Activated T-cell treated with anti-CD3 and anti-CD28 coated beads, Interleukin-2, amount 50 U/mL, for 24 hours (primary cell): ENCODE measurements around the gene ACAN.

Experiments used
- DNase-seq: peaks from one replicate; pipeline ENCODE4 v3.0.0-alpha.2; 2020
- H3K27ac Mint-ChIP-seq: 2 replicates; pipeline ENCODE4 v1.8.0; 2020; ENCODE audit warnings: mild to moderate bottlenecking, mixed read lengths
- H3K27me3 Mint-ChIP-seq: 2 replicates; pipeline ENCODE4 v1.8.0; 2020; ENCODE audit warnings: mixed read lengths
- H3K36me3 Mint-ChIP-seq: 2 replicates; pipeline ENCODE4 v1.8.0; 2020; ENCODE audit warnings: low read depth, mixed read lengths
- H3K4me1 Mint-ChIP-seq: 2 replicates; pipeline ENCODE4 v1.8.0; 2020; ENCODE audit warnings: low read depth, mixed read lengths
- H3K4me3 Mint-ChIP-seq: 2 replicates; pipeline ENCODE4 v1.8.0; 2020; ENCODE audit warnings: mild to moderate bottlenecking, moderate library complexity, mixed read lengths
- H3K9me3 Mint-ChIP-seq: 2 replicates; pipeline ENCODE4 v1.8.0; 2020; ENCODE audit warnings: mixed read lengths

The ACAN gene

DNA sequence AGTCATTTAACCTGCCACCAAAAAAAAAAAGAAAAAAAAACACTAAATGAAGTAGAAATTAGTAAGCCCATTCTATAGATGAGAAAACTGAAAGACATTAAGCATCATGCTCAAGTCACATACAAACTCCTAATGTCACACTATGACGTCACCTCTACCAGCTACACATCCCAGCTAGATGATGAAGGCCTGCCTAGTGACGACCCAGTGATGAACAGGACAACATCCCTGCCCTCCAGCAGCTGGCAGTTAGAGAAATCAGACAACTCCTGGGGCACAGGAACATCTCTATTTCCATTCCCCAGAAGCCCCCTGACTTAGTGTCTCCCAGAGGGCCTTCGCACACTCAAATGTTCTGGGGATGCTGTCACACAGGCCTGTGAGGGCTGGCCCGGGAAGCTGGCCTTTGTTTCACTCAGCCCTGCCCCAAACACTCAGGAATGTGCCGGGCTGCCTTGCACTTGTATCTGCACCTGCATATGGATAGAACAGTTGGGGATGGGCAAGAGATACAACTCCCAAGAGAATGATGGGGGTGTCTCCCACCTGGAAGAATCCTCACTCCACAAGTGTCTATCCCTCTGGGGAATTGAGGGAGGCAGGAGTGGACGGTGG, 99.1 kb downstream of the ACAN start:
- Mint-ChIP-seq H3K4me1 (peaks cover 46% of the 10 kb centered on the region), H3K4me3 (no peak overlapping the region), H3K36me3 (no peaks in the 10 kb centered on the region), H3K27me3 (no peaks in the 10 kb centered on the region), H3K27ac (no peak overlapping the region), H3K9me3 (no peaks in the 10 kb centered on the region)
- DNase-seq, result no peak

DNA sequence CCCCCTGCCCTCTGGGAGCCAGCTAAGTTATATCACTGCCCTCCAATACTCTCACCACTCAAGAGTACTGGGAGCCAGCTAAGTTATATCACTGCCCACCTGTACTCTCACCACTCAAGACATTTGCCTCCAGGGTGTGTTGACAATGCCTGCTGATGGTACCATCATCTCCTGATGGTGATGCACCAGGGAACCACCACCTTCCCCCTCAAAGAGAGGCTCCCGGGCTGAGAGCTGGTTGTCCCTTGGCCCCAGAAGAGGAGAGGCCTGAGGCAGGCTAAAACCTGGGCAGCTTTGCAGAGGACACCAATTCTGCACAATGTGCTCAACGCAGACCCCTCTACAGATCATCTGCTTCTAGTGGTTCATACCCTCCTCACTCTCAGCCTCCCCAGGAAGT, 99.6 kb downstream of the ACAN start:
- H3K36me3 Mint-ChIP-seq, result no peaks in the 10 kb centered on the region
- H3K4me3 Mint-ChIP-seq, result no peak overlapping the region
- peak overlapping the region; percentile 22 for H3K27ac Mint-ChIP-seq

DNA sequence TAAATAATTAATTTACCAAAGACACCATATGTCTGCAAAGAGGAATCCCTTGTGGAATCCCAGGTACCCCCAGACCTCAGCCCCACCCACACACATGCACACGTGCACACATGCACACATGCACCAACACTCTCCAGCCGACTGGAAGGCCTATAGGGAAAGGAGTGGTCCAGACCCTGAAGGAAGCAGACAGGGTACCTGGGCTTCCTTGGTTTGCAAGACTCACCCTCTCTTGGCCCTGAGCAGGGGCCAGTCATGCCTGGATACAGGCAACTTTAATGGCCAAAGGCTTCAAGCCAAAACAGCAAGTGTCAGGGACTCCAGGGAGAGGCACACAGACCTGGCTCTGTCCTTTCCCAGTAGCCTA, 101.0 kb downstream of the ACAN start:
- DNase-seq, result no peak
- H3K27me3 Mint-ChIP-seq, result no peaks in the 10 kb centered on the region

More for the DNA sequence above, 99.6 kb downstream of the ACAN start:
- Mint-ChIP-seq H3K4me1 (peaks cover 41% of the 10 kb centered on the region), H3K9me3 (no peaks in the 10 kb centered on the region), H3K27me3 (no peaks in the 10 kb centered on the region)
- no peak for DNase-seq

DNA sequence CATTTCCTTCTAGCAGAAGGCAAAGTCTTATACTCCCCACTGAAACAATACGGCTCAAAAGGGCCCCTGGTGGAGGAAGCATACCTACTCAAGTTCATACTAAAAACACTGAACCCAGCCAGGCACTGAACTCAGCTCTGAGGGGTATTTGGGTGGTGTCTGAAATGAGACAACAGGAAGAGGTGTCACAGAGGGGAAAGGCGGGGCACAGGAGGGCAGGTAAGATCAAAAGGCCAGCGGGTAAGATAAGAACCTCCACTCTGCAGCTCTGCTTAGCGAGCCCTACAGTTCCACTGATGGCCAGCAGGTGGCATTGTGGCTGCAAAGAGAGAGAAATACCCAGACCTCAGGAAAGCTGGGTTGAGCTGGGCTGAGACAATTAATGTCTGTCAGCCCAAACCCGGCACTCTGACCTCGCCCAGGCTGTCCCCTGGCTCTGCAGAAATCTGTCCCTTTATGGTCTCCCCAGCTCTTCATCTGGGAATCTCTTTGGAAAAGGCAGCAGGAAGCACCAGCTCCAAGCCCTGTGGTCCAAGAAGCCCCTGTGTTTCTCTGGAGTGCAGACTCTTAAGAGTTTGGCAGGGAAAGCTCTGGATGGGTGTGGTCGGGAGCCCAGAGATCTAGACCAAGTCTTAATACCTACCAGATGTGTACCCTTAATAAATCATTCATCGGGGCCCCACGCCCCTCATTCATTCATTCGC, 101.5 kb downstream of the ACAN start:
- peak; percentile 93 for DNase-seq
- Mint-ChIP-seq H3K36me3 (peaks cover 4% of the 10 kb centered on the region), H3K9me3 (no peaks in the 10 kb centered on the region), H3K27me3 (no peaks in the 10 kb centered on the region), H3K27ac (peak overlapping the region; percentile 81), H3K4me3 (no peak overlapping the region), H3K4me1 (peaks cover 46% of the 10 kb centered on the region)

More for the DNA sequence above, 101.0 kb downstream of the ACAN start:
- Mint-ChIP-seq H3K36me3 (peaks cover 1% of the 10 kb centered on the region), H3K27ac (peak overlapping the region; percentile 78), H3K4me3 (no peak overlapping the region), H3K9me3 (no peaks in the 10 kb centered on the region), H3K4me1 (peaks cover 43% of the 10 kb centered on the region)

DNA sequence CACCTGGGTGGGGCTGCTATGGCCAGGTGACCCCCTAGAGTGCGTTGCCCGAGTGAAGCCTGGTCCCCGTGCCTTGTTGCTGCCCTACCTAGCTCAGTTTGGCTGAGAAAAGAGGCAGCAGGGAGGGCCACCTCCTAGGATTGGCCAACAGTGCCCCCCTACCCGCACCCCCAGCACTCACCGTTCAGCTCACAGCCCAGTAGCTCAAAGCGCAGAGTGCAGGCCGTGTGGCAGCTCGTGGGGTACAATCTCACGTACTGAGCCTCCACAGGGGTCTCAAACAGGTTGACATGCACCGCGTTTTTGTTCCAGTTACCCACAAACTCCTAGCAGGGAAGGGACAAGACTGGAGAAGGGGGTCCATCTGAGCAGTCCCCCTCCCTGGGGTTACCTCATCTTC, 102.3 kb downstream of the ACAN start:
- Mint-ChIP-seq H3K4me1 (peaks cover 46% of the 10 kb centered on the region), H3K27me3 (no peaks in the 10 kb centered on the region), H3K36me3 (peaks cover 4% of the 10 kb centered on the region), H3K27ac (no peak overlapping the region), H3K4me3 (no peak overlapping the region), H3K9me3 (no peaks in the 10 kb centered on the region)
- DNase-seq, result peak; percentile 28

DNA sequence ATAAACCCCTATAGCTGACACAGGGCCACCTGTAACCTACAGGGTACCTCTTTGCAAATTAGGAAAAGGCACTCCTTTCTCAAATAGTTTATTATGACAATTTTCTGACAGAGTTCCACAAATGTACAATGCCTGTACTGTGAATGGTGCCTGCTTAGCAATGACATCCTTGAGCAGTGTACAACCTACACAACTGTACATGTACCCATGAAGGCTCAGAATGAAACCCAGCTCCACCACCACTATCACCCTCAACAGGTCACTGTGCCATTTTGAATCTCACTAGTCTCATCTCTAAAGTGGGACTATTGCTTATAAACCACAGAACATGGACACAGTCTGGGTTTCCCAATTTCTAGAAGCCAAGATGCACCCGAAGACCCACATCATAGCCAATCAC, 102.9 kb downstream of the ACAN start:
- peaks cover 48% of the 10 kb centered on the region for H3K4me1 Mint-ChIP-seq
- no peaks in the 10 kb centered on the region for H3K9me3 Mint-ChIP-seq
- DNase-seq, result no peak
- peaks cover 4% of the 10 kb centered on the region for H3K36me3 Mint-ChIP-seq
- no peaks in the 10 kb centered on the region for H3K27me3 Mint-ChIP-seq
- no peak overlapping the region for H3K4me3 Mint-ChIP-seq
- H3K27ac Mint-ChIP-seq, result no peak overlapping the region

DNA sequence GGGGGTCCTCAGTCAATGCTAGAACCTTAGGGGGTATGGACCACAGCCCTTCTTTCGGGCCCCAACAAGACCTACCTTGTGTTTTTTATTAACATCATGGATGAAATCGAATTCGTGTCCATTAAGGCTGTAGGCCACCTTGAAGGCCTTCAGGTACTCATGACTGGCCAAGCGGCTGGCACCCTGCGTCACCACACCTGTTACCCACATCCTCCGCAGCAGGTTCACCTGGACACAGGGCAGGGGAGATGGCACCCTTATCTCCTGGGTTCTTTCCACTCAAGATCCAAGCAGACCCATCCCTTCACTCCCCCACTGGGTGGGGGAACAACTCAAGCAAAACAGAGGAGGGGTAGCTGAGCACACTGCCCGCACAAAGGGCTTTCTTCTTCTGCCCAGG, 103.3 kb downstream of the ACAN start:
- Mint-ChIP-seq H3K27me3 (no peaks in the 10 kb centered on the region), H3K9me3 (no peaks in the 10 kb centered on the region), H3K4me3 (no peak overlapping the region), H3K36me3 (peaks cover 4% of the 10 kb centered on the region), H3K27ac (no peak overlapping the region), H3K4me1 (peaks cover 49% of the 10 kb centered on the region)
- DNase-seq, result no peak

DNA sequence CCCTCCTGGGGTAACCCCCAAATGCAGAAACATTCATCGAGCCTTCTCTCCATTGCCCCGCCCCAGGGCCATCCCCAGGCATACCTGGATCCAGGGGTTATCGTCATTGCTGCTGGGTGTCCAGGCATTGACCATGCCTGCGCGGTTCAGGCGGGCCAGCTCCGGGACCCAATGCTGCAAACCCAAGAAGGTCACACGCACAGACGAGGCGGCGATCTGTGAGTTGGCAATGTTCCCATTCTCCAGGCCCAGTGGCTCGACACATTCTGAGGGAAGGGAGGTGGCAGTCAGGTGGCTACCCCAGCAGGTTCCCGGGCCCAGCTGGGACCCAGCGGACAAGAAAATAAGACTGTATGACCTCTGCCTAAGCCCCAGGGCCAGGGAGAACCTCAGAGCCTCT, 103.9 kb downstream of the ACAN start:
- DNase-seq, result no peak
- Mint-ChIP-seq H3K9me3 (no peaks in the 10 kb centered on the region), H3K27ac (no peak overlapping the region), H3K27me3 (no peaks in the 10 kb centered on the region), H3K4me3 (no peak overlapping the region), H3K36me3 (peaks cover 4% of the 10 kb centered on the region), H3K4me1 (peaks cover 48% of the 10 kb centered on the region)

DNA sequence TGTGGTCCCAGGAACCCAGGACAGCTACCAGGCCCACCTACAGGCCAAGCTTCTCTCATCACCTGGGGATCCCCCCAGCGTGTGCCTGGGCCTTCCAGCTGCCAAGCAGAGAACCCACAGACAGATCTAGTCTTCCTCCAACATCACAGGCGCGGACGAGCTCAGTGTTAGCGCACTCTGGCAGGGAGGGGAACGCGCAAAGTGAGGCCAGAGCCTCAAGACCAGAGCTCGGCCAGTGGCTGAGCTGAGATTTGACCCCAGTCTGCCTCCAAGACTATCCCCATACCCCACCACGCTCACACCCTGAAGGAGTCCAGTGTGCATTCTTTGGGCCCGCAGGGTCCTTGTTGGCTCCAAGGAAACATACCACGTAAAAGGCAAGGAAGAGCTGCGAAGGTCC, 104.9 kb downstream of the ACAN start:
- Mint-ChIP-seq H3K4me3 (no peak overlapping the region), H3K27ac (peak overlapping the region; percentile 47)

DNA sequence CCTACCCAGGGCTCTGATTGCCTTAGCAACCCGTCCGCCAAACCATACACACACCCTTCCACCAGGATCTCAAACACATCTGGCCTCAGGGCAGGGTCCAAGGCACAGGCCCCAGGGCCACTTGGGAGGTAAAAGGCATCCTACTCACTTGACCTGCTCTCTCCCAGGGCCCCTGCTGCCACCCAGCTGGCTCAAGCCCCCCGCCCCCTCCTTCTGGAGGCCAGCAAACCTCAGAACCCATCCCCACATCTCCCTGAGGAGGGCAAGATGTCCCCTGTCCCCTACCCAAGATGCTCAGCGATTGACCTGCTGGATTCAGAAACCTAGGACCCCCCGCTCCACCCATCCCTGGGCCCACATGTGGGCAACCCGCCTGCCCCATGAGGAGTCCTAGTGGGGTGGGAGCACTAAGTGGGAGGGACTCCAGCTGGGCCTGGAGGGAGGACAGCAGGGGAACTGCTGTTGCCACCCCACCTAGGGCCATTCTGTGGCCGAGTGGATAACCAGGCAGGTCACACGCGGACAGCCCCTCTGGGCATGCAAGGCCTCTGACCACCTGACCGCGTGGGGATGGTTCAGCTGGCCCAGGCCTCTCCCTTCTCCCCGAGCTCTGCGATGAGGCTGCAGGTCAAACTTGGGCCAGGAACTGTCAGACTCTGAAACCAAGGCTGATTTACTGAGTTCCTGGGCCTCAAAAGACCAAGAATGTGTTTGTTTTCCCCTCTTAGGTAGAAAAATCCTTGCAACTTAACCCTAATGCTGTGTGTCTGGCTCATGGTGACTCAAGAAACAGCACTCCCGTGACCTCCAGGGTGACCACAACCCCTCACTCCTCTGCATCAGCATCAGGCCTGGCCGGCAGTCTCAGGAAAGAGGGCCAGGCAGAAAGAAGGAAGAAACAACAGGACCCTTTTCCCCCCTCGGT, 105.7 kb downstream of the ACAN start:
- H3K36me3 Mint-ChIP-seq, result peaks cover 4% of the 10 kb centered on the region
- H3K27me3 Mint-ChIP-seq, result no peaks in the 10 kb centered on the region
- no peak for DNase-seq
- H3K9me3 Mint-ChIP-seq, result no peaks in the 10 kb centered on the region
- no peak overlapping the region for H3K4me3 Mint-ChIP-seq
- peak overlapping the region; percentile 52 for H3K27ac Mint-ChIP-seq
- H3K4me1 Mint-ChIP-seq, result peaks cover 43% of the 10 kb centered on the region

More for the DNA sequence above, 104.9 kb downstream of the ACAN start:
- DNase-seq, result no peak
- no peaks in the 10 kb centered on the region for H3K27me3 Mint-ChIP-seq
- no peaks in the 10 kb centered on the region for H3K9me3 Mint-ChIP-seq
- H3K4me1 Mint-ChIP-seq, result peaks cover 45% of the 10 kb centered on the region
- H3K36me3 Mint-ChIP-seq, result peaks cover 4% of the 10 kb centered on the region

DNA sequence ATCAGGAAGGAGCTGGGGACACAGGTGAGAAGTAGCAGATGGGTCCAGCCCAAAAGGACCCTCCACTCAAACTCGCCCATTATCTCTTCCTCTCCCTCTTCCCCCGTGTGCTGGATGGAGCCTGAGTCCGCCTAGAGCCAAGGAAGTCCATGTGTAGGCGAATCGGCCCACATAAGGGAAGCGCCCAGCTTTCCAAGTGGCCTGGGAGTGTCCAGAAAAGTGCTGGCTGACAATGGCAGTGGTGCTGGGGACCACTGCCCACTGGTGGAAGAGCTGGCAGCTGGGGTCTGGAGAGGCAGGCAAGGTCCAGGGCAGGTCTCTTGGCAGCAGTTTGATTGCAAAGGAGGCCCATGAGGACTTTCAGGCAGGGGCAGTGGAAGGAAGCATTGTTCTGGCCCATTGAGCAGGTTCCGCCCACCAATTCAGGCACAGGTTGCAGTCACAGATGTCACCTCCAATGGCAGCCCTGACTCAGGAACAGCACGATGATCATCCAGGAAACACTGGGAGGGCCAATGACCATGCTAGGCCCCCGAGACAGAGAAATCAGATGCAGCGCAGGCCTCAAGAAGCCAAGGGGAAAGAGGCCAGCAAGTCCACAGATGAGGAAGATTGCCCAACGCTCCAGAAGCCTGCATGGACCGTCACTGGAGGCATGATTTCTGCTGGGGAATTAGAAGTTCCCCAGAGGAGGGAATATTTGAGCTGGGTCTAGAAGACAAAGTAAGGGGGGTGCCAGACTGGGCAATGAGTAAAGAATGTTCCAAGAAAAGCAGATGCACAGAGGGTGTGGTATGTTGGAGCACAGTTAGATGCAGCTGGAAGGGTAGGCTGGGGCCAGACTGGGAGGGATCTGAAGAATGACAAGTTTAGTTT, 107.0 kb downstream of the ACAN start:
- H3K36me3 Mint-ChIP-seq, result peaks cover 4% of the 10 kb centered on the region
- no peaks in the 10 kb centered on the region for H3K27me3 Mint-ChIP-seq
- peaks cover 32% of the 10 kb centered on the region for H3K4me1 Mint-ChIP-seq
- H3K9me3 Mint-ChIP-seq, result no peaks in the 10 kb centered on the region
- no peak overlapping the region for H3K4me3 Mint-ChIP-seq
- DNase-seq, result no peak
- H3K27ac Mint-ChIP-seq, result no peak overlapping the region

DNA sequence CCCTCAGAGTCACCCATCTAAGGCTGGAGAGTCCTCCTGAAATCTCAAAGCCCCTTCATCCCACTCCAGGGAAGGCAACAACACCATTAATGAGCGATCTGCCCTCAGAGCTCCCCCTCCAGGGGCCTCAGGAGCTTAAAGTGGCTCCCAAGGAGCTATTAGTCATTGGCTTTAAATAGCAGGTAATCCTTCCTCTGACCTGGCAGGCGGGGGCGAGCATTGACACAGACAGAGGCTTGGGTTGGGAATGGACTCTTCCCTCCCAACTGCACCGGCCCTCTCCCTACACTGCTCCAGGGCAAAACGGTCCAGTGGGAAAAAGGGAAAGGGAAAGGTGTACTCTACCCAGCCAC, 108.5 kb downstream of the ACAN start:
- Mint-ChIP-seq H3K4me1 (peaks cover 26% of the 10 kb centered on the region), H3K27ac (no peak overlapping the region), H3K4me3 (peak overlapping the region; percentile 81)

DNA sequence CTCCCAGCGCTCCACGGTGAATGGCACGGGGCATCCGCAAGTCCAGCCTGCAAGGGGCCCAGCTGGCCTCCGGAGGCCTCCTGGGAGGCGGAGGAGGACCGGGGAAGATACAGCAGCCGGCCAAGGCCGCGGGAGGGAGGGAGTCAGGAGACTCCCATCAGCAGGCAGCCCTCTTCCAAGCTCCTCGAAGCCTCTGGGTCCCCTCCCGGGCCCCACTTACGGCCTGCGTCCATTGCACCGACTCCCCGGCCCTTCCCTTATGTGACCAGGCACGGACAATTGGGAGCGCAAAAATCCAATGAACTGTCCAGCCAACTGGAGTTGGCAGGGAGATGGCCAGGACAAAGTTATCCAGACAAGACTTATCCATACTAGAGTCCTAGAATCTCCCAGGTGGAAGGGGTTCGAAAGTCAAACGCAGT, 109.3 kb downstream of the ACAN start:
- H3K4me3 Mint-ChIP-seq, result peak overlapping the region; percentile 81
- peaks cover 4% of the 10 kb centered on the region for H3K36me3 Mint-ChIP-seq
- H3K27ac Mint-ChIP-seq, result peak overlapping the region; percentile 6
- peaks cover 10% of the 10 kb centered on the region for H3K27me3 Mint-ChIP-seq
- no peaks in the 10 kb centered on the region for H3K9me3 Mint-ChIP-seq
- H3K4me1 Mint-ChIP-seq, result peaks cover 26% of the 10 kb centered on the region
- no peak for DNase-seq

More for the DNA sequence above, 108.5 kb downstream of the ACAN start:
- Mint-ChIP-seq H3K9me3 (no peaks in the 10 kb centered on the region), H3K36me3 (peaks cover 4% of the 10 kb centered on the region), H3K27me3 (peaks cover 4% of the 10 kb centered on the region)
- DNase-seq, result no peak
